GM12873 (cell line): ENCODE measurements around the gene TEX13A.

Experiments
- CTCF ChIP-seq: IDR thresholded peaks from 2 replicates; pipeline ENCODE4 v1.5.1; 2012; ENCODE audit warnings: low read depth, mild to moderate bottlenecking, moderate library complexity, low read length, control low read depth; ENCODE audit not compliant: insufficient read depth; ENCODE audit errors: missing control alignments

The TEX13A gene

GRCh38 chrX:105173071-105173470 is 47.4 kb downstream of the TEX13A start:
- TF ChIP-seq CTCF: no peak
